H1 (cell line): Measurements from ENCODE around the gene AGAP1. TPM values are rescaled to one million over a fixed set of nuclear protein-coding genes. Genes with fewer than 3 reads are reported as not detected.

ENCODE experiments used
- MAFK ChIP-seq: IDR thresholded peaks from 2 replicates; pipeline ENCODE4 v1.6.1; 2012; ENCODE audit warnings: low read depth, mild to moderate bottlenecking, improper control_type of control experiment, low read length
- PHF8 ChIP-seq: fragments of 200-600 bp; sonication (generic); conservative IDR thresholded peaks from 2 replicates; pipeline ENCODE4 v1.7.1; 2012; ENCODE audit warnings: low read depth, mild to moderate bottlenecking, inconsistent platforms, low read length, moderate library complexity
- SIN3A ChIP-seq, 2 experiments: IDR thresholded peaks in 1 of 2; conservative IDR thresholded peaks in 1 of 2; 2 replicates each; pipeline ENCODE4 v1.6.1; 2011 to 2012; ENCODE audit warnings: low read length in 2 of 2, improper control_type of control experiment in 1 of 2, low read depth in 1 of 2, mild to moderate bottlenecking in 1 of 2
- TAF7 ChIP-seq: optimal IDR thresholded peaks from 2 replicates; pipeline ENCODE3; 2011; ENCODE audit warnings: low read depth, mild to moderate bottlenecking, inconsistent platforms, low read length, moderate library complexity, borderline replicate concordance
- polyA plus RNA-seq, 7 experiments: library from polyadenylated mRNA; depleted of rRNA in 3 of 7; stranded (reverse) in 5 of 7; unstranded in 2 of 7; fragments of >200 nt in 5 of 7; fragments of 200-250 nt in 2 of 7; gene quantifications; 1 replicate in 5 of 7; 2 replicates in 1 of 7; 4 replicates in 1 of 7; pipeline versions ENCODE4 v1.2.1 to v1.2.3, GENCODE V29; 2011 to 2013; ENCODE audit warnings: missing spikeins in 2 of 7, mixed read lengths in 2 of 7
- total RNA-seq: library from RNA; stranded (reverse); fragmentation: NEBNext Ultra II Directional; extraction: Animal tissue kit (Norgen Biotek cat#: 25700); gene quantifications from 2 replicates; pipeline ENCODE4 v1.2.1, GENCODE V29; 2021

The AGAP1 gene
- total and polyA plus RNA-seq, 2 of the 8 experiments (the other 6 are each of a cell fraction or from before 2014, with no cell fraction given), result 18.1 to 39.4 TPM

DNA sequence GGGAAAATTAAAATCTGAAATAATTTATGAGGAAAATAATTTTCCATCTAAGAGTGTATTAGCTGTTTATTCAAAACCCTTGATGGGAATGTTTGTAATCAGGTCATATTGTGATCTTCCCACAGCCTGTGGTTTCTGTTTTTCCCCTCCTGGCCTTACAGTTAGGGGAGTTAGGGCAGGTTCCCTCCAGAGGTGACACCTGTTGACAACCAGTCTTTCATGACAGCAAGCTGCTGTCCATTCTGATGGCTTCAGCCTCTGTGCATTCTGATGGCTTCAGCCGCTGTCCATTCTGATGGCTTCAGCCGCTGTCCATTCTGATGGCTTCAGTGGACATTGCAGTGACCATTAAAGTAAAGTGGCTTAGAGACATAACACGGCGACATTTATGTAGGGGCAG is 346.1 kb downstream of the AGAP1 start (continued):
- TF ChIP-seq TAF7, result no peak
- no peak for TF ChIP-seq SIN3A (conservative IDR thresholded peaks at IDR 0.05 in 1 of 2, IDR thresholded peaks at IDR 0.05 in 1 of 2; ENCODE audit: low read depth in 1 of 2, low read length in 2 of 2)
- TF ChIP-seq PHF8, result no peak
- TF ChIP-seq MAFK, result no peak
- TF ChIP-seq, all 59 proteins: peak for 0
